Measurements from ENCODE around the gene POU2F1.

- TF ChIP-seq CTCF (IDR thresholded peaks at IDR 0.05) (no peak), POLR2A (IDR thresholded peaks at IDR 0.05) (no peak), EP300 (IDR thresholded peaks at IDR 0.05) (no peak)
Measured at GRCh38 chr1:167342846-167343245, 122.2 kb downstream of the POU2F1 start.

Measured in tibial nerve (tissue), 4 donors.